ENCODE results near the gene TMEM214.

The TMEM214 gene, protein sequence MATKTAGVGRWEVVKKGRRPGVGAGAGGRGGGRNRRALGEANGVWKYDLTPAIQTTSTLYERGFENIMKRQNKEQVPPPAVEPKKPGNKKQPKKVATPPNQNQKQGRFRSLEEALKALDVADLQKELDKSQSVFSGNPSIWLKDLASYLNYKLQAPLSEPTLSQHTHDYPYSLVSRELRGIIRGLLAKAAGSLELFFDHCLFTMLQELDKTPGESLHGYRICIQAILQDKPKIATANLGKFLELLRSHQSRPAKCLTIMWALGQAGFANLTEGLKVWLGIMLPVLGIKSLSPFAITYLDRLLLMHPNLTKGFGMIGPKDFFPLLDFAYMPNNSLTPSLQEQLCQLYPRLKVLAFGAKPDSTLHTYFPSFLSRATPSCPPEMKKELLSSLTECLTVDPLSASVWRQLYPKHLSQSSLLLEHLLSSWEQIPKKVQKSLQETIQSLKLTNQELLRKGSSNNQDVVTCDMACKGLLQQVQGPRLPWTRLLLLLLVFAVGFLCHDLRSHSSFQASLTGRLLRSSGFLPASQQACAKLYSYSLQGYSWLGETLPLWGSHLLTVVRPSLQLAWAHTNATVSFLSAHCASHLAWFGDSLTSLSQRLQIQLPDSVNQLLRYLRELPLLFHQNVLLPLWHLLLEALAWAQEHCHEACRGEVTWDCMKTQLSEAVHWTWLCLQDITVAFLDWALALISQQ
- total RNA-seq = 21.4 to 61.2 (median 42.4) reads per million in 17 experiments

DNA sequence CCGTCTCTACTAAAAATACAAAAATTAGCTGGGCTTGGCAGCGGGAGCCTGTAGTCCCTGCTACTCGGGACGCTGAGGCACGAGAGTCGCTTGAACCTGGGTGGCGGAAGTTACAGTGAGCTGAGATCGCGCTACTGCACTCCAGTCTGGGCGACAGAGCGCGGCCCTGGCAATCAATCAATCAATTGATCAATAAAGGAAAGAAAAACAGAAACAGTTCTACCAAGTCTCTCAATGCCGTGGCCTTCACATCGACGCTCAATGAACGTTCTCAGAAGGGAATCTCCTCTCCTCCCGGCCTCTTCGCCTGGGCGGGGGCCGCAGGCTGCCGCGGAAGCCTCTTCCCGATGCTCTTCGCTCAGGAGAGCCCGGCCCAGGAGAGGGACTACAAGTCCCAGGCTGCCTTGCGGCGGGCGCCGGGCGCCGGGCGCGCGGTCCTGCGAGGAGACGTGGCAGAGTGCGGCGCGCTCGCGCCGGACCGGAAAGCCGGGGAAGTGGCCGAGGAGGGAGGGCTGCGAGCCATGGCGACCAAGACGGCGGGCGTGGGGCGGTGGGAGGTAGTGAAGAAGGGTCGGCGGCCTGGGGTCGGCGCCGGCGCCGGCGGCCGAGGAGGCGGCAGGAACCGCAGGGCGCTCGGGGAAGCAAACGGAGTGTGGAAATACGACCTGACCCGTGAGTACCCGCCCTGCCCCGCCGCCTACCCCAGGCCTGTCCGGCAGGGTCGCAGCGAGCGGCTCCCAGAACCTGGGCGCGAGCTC lies at the start of gene TMEM214:
Gene TMEM214 (plus strand): TSS at position 471 of the 758 bp plus-strand sequence. CDS start 51 bp downstream, at position 522.
- peak; percentile 90 to 96 (median 94) for DNase-seq

DNA sequence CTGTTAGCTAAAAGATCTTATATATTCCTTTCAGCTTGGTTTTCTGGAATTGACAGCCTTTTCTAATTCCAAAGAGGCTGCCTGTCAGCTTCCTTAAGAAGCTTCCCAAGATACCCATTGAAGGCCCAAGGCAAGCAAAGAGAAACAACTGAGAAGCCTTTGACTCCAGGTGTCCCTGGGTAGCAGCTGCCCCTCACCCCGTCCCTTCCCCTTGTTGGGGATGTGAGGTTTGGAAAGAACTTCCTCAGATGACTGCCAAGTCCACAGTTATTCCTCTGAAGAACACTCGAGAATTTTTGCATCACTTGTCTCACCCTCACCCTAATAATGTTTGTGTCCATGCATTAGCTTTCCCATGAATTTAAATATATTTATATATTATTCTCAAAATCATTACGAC lies 49.0 kb upstream of the TMEM214 start:
- no peak for DNase-seq

DNA sequence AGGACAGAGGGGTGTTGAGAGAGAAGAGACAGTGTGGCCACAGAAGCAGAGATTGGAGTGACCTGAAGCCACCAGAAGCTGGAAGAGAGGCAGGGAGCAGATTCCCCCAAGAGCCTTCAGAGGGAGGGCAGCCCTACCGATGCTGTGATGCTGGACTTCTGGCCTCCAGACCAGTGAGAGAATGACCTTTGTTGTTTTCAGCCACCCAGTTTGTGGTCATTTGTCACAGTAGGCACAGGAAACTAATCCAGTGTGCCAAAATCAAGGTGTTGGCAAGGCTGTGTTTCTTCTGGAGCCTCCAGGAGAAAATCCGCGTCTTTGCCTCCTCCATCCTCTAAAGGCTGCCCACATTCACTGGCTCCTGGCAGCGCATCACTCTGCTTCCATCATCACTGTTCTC lies 47.0 kb upstream of the TMEM214 start:
- no peak for DNase-seq

DNA sequence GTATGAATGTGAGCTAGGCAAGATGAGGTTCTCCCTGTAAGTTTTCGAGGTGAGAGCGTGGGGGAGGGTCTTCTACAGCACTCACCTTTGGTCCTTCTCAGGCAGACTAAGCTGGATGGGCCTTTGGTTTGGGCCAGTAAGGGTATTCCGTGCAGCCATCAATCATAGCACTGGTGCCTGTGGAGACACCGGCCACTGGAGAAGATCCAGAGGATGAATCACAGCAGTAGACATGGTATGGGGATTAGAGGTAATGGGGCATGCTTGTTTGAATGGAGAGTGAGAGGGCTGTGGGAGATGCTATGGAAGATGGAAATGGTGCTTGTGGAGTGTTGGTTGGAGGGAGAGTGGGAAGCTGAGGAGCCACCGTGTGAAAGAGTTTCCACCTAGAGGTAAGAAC lies 46.2 kb upstream of the TMEM214 start:
- no peak for DNase-seq

DNA sequence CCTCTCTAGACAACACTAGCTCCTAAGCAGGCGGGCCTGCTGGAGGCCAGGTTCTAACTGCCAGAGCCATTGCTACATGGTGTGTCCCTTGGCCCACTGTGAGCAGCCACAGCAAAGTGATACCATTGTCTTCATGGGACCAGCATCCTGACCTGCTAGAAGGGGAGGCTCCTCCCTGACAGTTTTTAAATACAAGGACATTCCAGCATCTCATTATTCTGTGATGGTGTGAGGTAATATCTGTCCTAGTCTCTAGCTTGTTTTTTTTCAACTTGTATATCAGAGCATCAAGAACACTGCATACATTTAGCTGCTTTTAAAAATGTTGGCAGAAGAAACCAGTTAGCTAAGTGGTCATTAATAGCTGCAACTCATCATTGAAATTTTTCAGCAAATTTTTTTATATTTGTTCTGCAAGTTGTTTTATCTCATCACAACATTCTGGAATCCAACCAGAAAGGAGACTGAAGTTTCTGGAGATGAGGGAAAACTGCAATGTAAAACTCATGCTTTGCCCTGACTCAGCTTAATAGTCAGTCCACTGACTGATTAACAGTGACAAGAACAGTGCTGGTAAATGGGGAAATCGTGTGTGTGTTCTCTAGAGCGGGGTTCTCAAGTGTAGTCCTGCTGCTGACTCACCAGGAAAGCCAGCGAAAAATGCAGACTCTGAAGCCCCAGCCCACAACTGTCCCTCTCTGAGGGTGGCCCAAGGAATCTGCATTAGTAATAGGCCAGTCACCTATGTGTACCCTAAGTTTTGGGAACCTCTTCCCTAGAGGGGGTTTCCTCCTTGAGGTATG lies 44.5 kb upstream of the TMEM214 start:
- DNase-seq = peak; percentile 21 to 48 (median 44)

DNA sequence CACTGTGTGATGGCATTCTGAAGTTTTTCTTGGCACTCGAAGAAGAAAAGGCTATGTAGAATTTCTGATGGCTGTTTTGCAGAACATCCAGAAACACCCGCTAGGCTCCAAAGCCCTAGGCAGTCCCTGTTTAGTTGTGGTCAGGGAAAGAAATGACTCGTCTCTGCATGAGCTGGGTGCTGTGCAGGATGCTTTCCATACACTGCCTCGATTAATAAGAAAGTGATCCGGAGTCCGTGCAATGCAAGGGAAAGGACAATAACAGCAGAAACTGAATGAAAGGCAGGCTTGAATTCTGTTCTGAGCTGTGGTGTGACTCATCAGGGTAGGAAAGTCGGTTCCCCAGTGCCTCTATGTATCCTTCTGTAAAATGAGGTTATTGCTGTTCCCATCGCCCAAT lies 43.6 kb upstream of the TMEM214 start:
- DNase-seq = no peak

DNA sequence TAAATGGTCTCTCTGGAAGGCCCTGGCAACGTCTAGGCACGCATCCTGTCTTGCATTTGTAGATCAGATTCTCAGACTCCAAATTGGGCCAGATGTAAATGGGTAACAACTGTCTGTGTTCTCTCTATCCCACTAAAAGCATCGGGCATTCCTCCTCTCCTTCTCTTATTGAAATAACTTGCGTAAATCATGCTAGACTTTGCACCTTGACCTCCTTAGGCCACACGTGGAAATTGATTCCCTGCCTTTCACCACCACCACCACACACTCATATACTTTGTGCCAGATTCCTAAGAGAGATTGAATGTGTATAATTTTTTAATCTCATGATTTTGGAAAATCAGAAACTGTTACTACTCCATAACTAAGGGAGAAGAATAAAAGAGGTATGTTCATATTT lies 41.0 kb upstream of the TMEM214 start:
- no peak for DNase-seq

DNA sequence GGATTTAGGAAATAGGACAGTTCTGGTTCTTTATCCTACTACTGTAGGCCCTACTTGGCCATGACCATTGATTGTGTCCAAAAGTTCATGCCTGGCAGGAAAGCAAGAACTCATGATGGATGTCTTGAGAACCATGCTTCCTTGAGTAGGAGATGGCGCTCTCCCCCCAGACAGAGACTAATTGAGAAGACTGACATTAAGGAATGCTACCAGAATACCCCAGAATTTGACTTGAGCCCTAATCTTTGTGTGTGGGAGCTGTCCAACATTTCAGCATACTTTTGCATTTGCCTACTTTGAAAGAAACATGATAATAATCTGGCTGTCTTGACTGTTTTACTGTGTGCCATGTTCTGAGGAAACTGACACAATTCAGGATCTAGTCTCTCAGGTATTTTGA lies 39.0 kb upstream of the TMEM214 start:
- DNase-seq = no peak

DNA sequence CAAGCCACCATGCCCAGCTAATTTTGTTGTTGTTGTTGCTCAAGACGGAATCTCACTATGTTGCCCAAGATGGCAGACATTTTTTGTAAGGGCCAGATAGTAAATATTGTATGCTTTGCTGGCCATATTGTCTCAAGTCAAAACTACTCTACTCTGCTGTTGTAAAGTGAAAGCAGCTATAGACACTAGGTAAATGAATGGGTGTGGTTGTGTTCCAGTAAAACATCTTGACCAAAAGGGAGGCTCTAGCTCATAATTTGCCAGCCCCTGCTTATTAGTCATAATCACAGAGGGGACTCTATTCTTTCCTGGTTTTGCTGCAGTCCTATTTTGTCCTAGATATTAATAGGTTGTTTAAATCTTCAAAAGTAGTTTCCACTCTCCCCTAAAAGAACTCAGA lies 37.8 kb upstream of the TMEM214 start:
- DNase-seq = no peak

DNA sequence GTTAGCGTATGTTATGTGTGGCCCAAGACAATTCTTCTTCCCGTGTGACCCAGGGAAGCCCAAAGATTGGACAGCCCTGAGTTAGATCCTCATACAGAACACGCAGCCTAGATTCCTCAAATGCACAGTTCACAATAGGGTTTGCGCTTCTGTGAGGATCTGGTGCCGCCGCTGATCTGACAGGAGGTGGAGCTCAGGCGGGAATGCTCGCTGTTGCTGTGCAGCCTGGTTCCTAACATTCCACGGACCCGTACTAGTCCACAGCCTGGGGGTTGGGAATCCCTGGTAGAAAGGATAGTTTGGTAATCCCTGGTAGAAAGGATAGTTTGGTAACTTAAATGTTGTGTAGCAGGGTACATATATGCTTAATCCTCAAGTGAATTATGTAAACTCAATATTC lies 35.4 kb upstream of the TMEM214 start:
- DNase-seq = no peak

DNA sequence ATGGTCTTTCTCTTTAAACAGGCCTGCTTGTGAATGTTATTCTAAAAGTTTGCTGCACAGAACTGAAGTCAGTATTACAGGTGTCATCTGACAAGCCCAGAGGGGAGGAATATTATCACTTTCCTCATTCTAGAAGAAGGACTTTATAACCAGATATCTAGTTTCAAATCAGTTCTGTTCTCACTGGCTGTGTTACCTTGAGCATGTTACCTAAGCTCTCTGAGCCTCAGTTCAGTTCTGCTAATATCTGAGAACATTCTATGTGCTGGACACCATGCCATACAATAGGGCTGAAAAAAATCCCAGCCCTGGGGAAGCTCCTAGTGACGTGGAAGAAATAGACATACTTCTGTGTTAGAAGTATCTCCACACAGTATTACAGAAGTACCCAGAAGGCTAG lies 34.4 kb upstream of the TMEM214 start:
- DNase-seq = no peak

DNA sequence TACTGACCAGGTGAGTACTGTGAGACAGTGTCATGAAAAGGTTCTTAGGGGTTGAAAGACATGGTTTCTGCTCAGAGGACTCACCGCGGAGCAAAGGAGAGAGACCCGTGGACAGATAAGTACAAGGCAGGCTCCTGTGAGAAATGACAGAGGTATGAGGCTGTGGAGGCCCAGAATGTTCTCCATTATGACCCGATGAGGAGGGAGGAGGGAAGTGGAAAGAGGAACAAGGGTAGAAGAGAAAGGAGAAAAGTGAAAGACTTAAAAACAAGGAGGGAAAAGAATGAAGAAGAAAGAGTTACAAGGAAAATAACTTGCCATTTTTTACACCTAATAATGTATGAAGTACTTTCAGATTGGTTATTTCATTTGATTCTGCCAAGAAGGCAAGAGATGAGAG lies 32.5 kb upstream of the TMEM214 start:
- DNase-seq = peak in 3 of 4 experiments; percentile 36 to 47 (median 46)

DNA sequence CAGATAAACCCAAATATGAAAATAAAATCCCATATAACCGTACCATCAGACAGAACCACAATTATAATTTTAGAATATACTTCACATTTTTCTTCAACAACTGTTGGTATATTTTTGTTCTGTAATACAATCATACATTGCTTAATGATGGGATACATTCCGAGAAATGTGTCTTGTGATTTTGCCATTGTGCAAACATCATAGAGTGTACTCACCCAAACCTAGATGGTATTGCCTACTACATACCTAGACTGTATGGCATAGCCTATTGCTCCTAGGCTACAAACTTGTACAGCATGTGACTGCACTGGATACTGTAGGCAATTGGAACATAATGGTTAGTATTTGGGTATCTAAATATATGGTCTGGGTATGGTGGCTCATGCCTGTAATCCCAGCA lies 31.8 kb upstream of the TMEM214 start:
- DNase-seq = no peak

DNA sequence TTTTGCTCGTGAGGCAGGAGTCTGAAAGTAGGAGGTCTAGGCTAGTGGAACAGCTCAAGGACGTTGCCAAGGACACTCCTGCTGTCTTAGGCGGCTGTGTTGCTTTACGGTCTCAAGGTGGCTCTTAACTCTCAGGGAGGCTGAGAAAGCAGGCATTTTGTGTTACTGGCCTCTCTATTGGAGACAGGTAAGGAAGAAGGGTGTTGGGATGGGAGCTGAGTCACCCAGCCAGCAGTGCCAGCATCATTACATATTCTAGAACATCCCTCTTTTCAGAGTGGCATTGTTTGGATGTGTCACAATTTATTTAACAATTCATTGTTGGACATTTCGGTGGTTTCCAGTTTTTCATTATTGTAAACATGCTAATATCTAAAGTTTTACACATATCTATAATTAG lies 30.8 kb upstream of the TMEM214 start:
- DNase-seq = no peak

DNA sequence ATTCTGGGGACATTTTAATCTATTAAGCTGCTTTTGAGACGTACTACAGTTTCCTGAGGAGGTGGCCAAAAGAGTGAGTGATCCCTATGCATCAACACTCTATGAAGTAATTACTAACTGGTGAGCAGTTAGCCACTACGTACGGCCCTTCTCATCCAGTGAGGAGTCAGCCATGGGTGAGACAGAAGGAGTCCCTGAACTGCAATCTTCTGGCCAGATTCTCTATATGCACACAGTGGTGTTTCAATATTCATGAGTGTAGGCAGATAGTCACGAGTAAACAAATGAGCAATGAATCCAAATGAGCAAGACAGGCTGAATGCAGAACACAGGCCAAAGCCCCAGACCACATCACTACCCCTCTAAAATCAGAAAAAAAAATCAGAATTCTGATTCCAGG lies 29.8 kb upstream of the TMEM214 start:
- DNase-seq = peak; percentile 17 to 66 (median 34)

DNA sequence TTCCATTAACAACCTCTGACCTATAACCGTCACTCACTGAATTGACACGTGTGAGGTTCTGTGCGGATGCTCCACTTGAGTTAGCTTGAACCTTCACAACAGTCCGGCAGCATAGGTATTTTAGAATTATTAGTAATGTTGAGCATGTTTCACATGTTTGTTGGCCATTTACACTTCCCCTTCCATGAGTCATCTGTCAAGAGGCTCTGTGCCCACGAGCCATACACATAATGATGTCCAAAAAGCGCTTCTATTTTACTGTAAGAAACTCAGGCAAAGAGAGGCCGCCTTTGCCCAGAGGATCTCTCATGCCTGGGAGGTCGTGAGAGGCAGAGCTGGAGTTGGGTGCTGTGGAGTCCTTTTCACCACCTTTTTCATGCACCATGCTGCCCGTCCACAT lies 28.9 kb upstream of the TMEM214 start:
- DNase-seq = peak; percentile 61 to 87 (median 80)

DNA sequence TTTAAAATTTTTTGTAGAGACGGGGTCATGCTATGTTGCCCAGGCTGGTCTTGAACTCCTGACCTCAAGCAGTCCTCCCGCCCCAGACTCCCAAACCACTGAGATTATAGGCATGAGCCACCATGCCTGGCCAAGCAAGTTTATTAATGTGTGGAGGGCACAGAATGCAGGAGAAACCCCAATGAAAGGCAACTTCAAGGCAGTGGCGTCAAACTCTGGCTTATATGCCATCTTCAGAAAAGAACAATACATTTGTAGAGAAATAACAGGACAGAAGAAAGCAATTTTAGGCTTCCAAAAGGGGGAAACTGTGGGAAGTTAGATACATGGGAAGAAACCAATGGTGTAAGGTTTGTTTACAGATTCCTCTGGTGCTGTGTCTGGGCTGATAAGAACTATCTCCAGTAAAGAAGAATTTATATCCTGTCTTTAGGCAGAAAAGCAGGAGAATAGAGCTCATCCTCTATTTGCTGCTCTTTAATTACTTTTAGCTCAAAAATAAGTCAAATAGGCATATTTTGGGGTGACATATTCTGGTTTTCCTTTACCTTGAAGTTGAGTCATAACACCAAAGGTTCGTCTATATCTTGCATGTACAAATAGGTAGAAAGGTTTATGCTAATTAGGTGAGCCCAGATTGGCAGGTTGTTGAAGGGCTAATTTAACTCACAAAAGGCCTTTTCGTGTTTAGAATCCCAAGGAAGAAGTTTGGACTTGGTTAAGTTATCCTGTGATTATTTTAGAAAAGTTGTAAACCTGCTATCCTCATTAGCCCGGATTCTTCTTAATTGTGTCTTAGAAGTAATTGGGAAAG lies 26.0 kb upstream of the TMEM214 start:
- no peak for DNase-seq

DNA sequence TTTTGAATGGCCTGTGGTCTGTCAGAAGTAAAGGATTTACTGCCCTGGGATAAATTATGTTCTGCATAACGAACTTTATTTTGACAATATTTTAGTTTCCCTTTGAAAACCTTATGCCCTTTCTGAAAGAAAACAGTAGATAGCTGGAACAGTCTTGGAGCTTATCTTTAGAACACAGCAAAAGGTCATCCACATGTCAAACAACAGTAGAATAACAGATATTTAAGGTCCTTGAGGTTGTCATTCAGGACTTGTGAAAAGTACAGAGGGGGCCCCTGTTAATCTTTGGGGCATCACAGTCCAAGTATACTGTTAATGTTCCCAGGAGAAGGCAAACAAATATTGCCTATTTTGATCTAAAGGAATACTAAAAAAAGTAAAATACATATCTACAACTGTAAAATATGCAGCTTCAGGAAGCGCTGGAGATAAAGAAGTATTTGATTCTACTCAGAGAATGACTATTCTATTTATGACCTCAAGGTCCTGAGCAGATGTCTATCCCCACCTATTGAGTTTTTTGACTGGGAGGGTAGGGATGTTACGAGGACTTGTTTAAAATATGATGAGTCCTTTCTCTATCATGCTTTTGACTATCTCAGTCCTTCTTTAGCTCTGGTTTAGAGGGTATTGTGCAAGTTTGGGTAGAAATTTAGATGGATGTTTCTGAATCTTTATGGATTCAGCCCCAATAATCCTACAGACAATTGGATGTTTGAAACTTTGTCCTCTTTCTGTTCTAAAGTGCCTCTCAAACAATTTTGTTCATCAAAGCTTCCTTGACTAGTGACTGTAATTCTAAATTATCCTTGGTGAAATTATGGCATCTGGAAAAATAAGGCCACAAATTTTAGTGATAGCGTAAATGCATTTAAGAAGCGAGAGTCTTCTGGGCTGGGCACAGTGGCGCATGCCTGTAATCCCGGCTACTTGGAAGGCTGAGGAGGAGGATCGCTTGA lies 25.1 kb upstream of the TMEM214 start:
- DNase-seq = no peak

DNA sequence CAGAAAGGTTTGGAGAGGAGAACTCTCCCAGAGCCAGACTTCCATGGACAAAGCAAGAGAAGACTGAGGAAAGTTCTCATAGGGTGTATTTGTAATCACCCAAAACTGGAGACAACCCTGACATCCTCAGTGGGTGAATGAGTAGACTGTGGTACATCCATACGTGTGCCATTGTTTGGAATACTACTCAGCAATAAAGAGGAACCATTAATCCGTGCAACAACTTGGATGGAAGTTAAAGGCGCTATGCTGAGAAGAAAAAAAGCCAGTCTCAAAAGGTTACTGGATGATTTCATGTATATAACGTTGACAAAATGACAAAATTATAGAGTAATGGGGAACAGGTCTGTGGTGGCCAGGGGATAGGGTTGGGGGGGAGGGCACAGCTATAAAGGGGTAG lies 24.1 kb upstream of the TMEM214 start:
- DNase-seq = no peak

DNA sequence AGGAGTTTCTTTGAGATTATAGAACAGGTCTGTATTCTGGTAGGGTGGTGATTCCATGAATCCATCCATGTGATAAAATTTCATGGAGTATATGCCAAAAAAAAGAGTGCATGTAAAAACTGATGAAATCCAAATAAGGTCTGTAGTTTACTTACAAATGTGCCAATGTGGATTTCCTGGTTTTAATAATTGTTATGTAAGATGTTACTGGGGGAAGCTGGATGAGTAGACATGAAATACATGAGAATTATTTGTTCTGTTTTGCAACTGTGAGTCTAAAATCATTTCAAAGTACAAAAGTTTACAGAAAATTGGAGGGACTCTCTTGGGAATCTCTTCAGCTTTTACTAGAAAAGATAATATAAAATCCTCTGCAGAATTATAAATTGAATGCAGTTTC lies 23.7 kb upstream of the TMEM214 start:
- DNase-seq = peak in 2 of 4 experiments; percentile 46

Measured in suppressor macrophage (primary cell).